Vein endothelial cell (primary cell): ENCODE measurements around the gene FAM221A. TPM values are rescaled to one million over a fixed set of nuclear protein-coding genes. Genes with fewer than 3 reads are reported as not detected.

Experiments
- small RNA-seq: library from RNA; depleted of rRNA; stranded (forward); fragments of <200 nt; gene quantifications from one replicate; pipeline ENCODE3, GENCODE V24; 2012
- total RNA-seq: library from RNA; depleted of rRNA; stranded (reverse); fragments of >200 nt; gene quantifications from 2 replicates; pipeline ENCODE4 v1.2.3, GENCODE V29; 2012

Gene FAM221A
- total RNA-seq = 2.6 and 5.6 TPM in 2 replicates

GRCh38 chr7:23679898-23680413, at the start of gene FAM221A:
Gene FAM221A, plus strand, starts transcription at chr7:23680199. Its CDS starts 20 bp downstream, at chr7:23680219.

GRCh38 chr7:23710000-23710399, 30.0 kb downstream of the FAM221A start, which contains the start of gene STK31:
Gene STK31, plus strand, starts transcription at chr7:23710219. Its CDS starts 67 bp downstream, at chr7:23710286.

Small RNA genes within 50 kb of the gene (small RNA-seq; reads per million reads assigned to genes)
- gene AC006026.2 = not detected

Other genes with a start within 250 kb of the FAM221A start
- 111 and 128 TPM in 2 replicates for gene IGF2BP3, start 209.7 kb upstream of the FAM221A start, total RNA-seq
- gene TRA2A, start 148.2 kb upstream of the FAM221A start, total RNA-seq = 40.8 and 51.4 TPM in 2 replicates
- 14.9 and 16.7 TPM in 2 replicates for gene CCDC126, start 82.8 kb upstream of the FAM221A start, total RNA-seq
- gene STK31, start 30.0 kb downstream of the FAM221A start, total RNA-seq = 0.19 and 0.33 TPM in 2 replicates